ENCODE data around the gene MATN1. TPM values are rescaled to one million over a fixed set of nuclear protein-coding genes. Genes with fewer than 3 reads are reported as not detected.

The MATN1 gene
- total and polyA plus RNA-seq, 2 of the 4 experiments (the other 2 are of a cell fraction), result 0.27 TPM; not detected in 1

- ATAC-seq (ENCODE audit: low read depth) (no peak), DNase-seq (no peak)
- peaks cover 6% of the 10 kb centered on the region for H3K4me1 ChIP-seq (ENCODE audit: control insufficient read depth, insufficient read depth, low read length)
- H2BK120ac ChIP-seq (ENCODE audit: low read depth, low read length), result no peak overlapping the region
- H3K9me1 ChIP-seq (ENCODE audit: insufficient read depth, low read length), result peaks cover 5% of the 10 kb centered on the region; the same call in 1 of the 2 replicates
- BruUV-seq (replicated peaks), result no TSS peak
- no peak overlapping the region for H3K4me2 ChIP-seq (ENCODE audit: low read depth, low read length)
- H3K9me3 ChIP-seq (ENCODE audit: control insufficient read depth, insufficient read depth, low read length), result no peaks in the 10 kb centered on the region
- dilution Hi-C loops (cut with HindIII; ENCODE audit: low sequenced_read_pairs, unreplicated experiment), result no loop called here
- H2BK5ac ChIP-seq (ENCODE audit: low read depth, low read length, poor library complexity, severe bottlenecking), result no peak overlapping the region
- H3K4ac ChIP-seq (ENCODE audit: low read depth, low read length), result no peak overlapping the region
- no peak overlapping the region for H2BK15ac ChIP-seq (ENCODE audit: low read depth, low read length)
- ChIA-PET CTCF (interaction anchor here (0.6 kb wide), 1 partner anchor 204 kb away, joined by 3 read pairs; no protein-coding TSS in a partner anchor), POLR2A (ENCODE audit: unreplicated experiment) (no interaction called here)
- H4K91ac ChIP-seq (ENCODE audit: insufficient read depth, low read depth, low read length), result no peak overlapping the region
- no peak overlapping the region for H3K56ac ChIP-seq (ENCODE audit: extremely low read depth, insufficient read depth, low read length)
- H4K20me1 ChIP-seq (ENCODE audit: insufficient read depth, low read length), result no peaks in the 10 kb centered on the region
- no peak overlapping the region for H3K14ac ChIP-seq (replicated peaks; ENCODE audit: low read depth, low read length)
- peak overlapping the region; percentile 41 for H2AFZ ChIP-seq (replicated peaks; ENCODE audit: low read length, poor library complexity)
- intact Hi-C loops (cut with micrococcal nuclease), result no loop called here
- H3K36me3 ChIP-seq (ENCODE audit: control insufficient read depth, insufficient read depth, low read length), result no peaks in the 10 kb centered on the region
- no peak overlapping the region for H3K9ac ChIP-seq (ENCODE audit: low read depth, low read length)
- H2BK20ac ChIP-seq (ENCODE audit: low read depth, low read length), result no peak overlapping the region
- no peak overlapping the region for H3K18ac ChIP-seq (ENCODE audit: low read depth, low read length)
- peaks cover 8% of the 10 kb centered on the region; the same call in 1 of the 2 replicates for H3K27me3 ChIP-seq (ENCODE audit: control insufficient read depth, insufficient read depth, low read length)
- in situ Hi-C loops (cut with MboI; ENCODE audit: low sequenced_read_pairs), result no loop called here
- no peak overlapping the region for H4K8ac ChIP-seq (ENCODE audit: low read depth in 2 of 2, low read length in 2 of 2)
- no peak overlapping the region for H3K27ac ChIP-seq (ENCODE audit: insufficient read depth, low read length)
- H4K5ac ChIP-seq (ENCODE audit: low read depth, low read length), result no peak overlapping the region
- WGBS, 2 experiments (ENCODE audit: extremely low coverage in 2 of 2, insufficient read length in 1 of 2), result 80% methylated on average over 9 of the region's 16 CpGs; no CpG with 5 or more reads in 1 of the 2 experiments
- H2AK5ac ChIP-seq (ENCODE audit: low read depth, low read length), result no peak overlapping the region
- H3K4me3 ChIP-seq (ENCODE audit: insufficient read depth, low read depth, low read length), result no peak overlapping the region
- no peaks in the 10 kb centered on the region for H3K79me1 ChIP-seq (ENCODE audit: low read depth in 1 of 2, low read length in 2 of 2)
- no peak overlapping the region for H3K23ac ChIP-seq (ENCODE audit: low read depth, low read length)
- H2AK9ac ChIP-seq (replicated peaks; ENCODE audit: low read depth, low read length, poor library complexity), result no peak overlapping the region
- no peak for TF ChIP-seq CTCF (conservative IDR thresholded peaks at IDR 0.05; ENCODE audit: low read depth, low read length)
- no peak for TF ChIP-seq BHLHE40 (IDR thresholded peaks at IDR 0.05; ENCODE audit: low read depth, low read length)
- no peak for TF ChIP-seq SMC3 (IDR thresholded peaks at IDR 0.05; ENCODE audit: low read depth, low read length)
- no peak for TF ChIP-seq RFX5 (IDR thresholded peaks at IDR 0.05; ENCODE audit: low read depth, low read length)
- TF ChIP-seq, protein P1, sequence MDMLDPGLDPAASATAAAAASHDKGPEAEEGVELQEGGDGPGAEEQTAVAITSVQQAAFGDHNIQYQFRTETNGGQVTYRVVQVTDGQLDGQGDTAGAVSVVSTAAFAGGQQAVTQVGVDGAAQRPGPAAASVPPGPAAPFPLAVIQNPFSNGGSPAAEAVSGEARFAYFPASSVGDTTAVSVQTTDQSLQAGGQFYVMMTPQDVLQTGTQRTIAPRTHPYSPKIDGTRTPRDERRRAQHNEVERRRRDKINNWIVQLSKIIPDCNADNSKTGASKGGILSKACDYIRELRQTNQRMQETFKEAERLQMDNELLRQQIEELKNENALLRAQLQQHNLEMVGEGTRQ (IDR thresholded peaks at IDR 0.05; ENCODE audit: low read depth, low read length), result no peak
- TF ChIP-seq POLR2A (IDR thresholded peaks at IDR 0.05; ENCODE audit: low read depth, low read length), result no peak
- TF ChIP-seq MXI1 (IDR thresholded peaks at IDR 0.05; ENCODE audit: borderline replicate concordance, low read depth, low read length), result no peak
- no peak for TF ChIP-seq FOS (IDR thresholded peaks at IDR 0.05; ENCODE audit: low read depth, low read length)
- TF ChIP-seq RAD21 (IDR thresholded peaks at IDR 0.05; ENCODE audit: low read length), result no peak
- no peak for TF ChIP-seq MAZ (IDR thresholded peaks at IDR 0.05; ENCODE audit: borderline replicate concordance, low read depth, low read length)
- TF ChIP-seq, protein P2, sequence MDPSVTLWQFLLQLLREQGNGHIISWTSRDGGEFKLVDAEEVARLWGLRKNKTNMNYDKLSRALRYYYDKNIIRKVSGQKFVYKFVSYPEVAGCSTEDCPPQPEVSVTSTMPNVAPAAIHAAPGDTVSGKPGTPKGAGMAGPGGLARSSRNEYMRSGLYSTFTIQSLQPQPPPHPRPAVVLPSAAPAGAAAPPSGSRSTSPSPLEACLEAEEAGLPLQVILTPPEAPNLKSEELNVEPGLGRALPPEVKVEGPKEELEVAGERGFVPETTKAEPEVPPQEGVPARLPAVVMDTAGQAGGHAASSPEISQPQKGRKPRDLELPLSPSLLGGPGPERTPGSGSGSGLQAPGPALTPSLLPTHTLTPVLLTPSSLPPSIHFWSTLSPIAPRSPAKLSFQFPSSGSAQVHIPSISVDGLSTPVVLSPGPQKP (IDR thresholded peaks at IDR 0.05; ENCODE audit: borderline replicate concordance, low read depth, low read length), result no peak
- TF ChIP-seq RCOR1 (IDR thresholded peaks at IDR 0.05; ENCODE audit: insufficient replicate concordance, low read length), result no peak
- TF ChIP-seq NFE2L2 (IDR thresholded peaks at IDR 0.05; ENCODE audit: low read depth, low read length), result no peak
- no peak for TF ChIP-seq CEBPB (IDR thresholded peaks at IDR 0.05; ENCODE audit: low read depth, low read length)
- no peak for TF ChIP-seq CHD1 (IDR thresholded peaks at IDR 0.05; ENCODE audit: low read depth, low read length)
Measured at GRCh38 chr1:30746212-30747032, 23.0 kb upstream of the MATN1 start.

Data from IMR-90 (cell line).